Hepatocyte (in vitro differentiated cells): Measurements from ENCODE around the gene PLOD1. TPM values are rescaled to one million over a fixed set of nuclear protein-coding genes. Genes with fewer than 3 reads are reported as not detected.

ENCODE experiments used
- DNase-seq: peaks from one replicate; pipeline ENCODE4 v3.0.0-alpha.2; 2016; ENCODE audit warnings: low spot score
- H2AFZ ChIP-seq: fragments of 200-600 bp; sonication (generic); 2 replicates; pipeline ENCODE4 v1.6.0; 2016; ENCODE audit warnings: antibody characterized with exemption, mild to moderate bottlenecking
- H3K27ac ChIP-seq: fragments of 200-600 bp; sonication (generic); 2 replicates; pipeline ENCODE4 v1.5.1; 2016; ENCODE audit warnings: mild to moderate bottlenecking
- H3K27me3 ChIP-seq: fragments of 200-600 bp; sonication (generic); 2 replicates; pipeline ENCODE4 v1.6.1; 2016
- H3K36me3 ChIP-seq: fragments of 200-600 bp; sonication (generic); replicated peaks from 2 replicates; pipeline ENCODE4 v1.5.1; 2016; ENCODE audit warnings: low read depth; ENCODE audit not compliant: insufficient read depth
- H3K4me1 ChIP-seq: fragments of 200-600 bp; sonication (generic); 2 replicates; pipeline ENCODE4 v1.5.1; 2016; ENCODE audit warnings: mild to moderate bottlenecking, moderate library complexity; ENCODE audit not compliant: insufficient read depth
- H3K4me2 ChIP-seq: fragments of 200-600 bp; sonication (generic); 2 replicates; pipeline ENCODE4 v1.6.0; 2016
- H3K4me3 ChIP-seq: fragments of 200-600 bp; sonication (generic); 2 replicates; pipeline ENCODE4 v1.5.1; 2016; ENCODE audit warnings: mild to moderate bottlenecking
- H3K79me2 ChIP-seq: fragments of 200-600 bp; sonication (generic); 2 replicates; pipeline ENCODE4 v1.6.0; 2017; ENCODE audit warnings: mild to moderate bottlenecking
- H3K9me2 ChIP-seq: fragments of 200-600 bp; sonication (generic); replicated peaks from 2 replicates; pipeline ENCODE4 v1.6.0; 2017; ENCODE audit warnings: mild to moderate bottlenecking; ENCODE audit not compliant: insufficient read depth
- H3K9me3 ChIP-seq: fragments of 200-600 bp; sonication (generic); 2 replicates; pipeline ENCODE4 v1.5.1; 2016; ENCODE audit warnings: low read depth, mild to moderate bottlenecking
- H4K20me1 ChIP-seq: fragments of 200-600 bp; sonication (generic); 2 replicates; pipeline ENCODE4 v1.6.0; 2016; ENCODE audit warnings: mild to moderate bottlenecking; ENCODE audit not compliant: insufficient read depth, poor library complexity, severe bottlenecking
- EZH2 ChIP-seq: fragments of 200-600 bp; sonication (generic); IDR thresholded peaks from 2 replicates; pipeline ENCODE4 v1.6.1; 2016; ENCODE audit warnings: antibody characterized with exemption, mild to moderate bottlenecking, borderline replicate concordance
- EZH2phosphoT487 ChIP-seq: fragments of 200-600 bp; sonication (generic); IDR thresholded peaks from one replicate; pipeline ENCODE4 v1.6.1; 2018; ENCODE audit warnings: antibody characterized with exemption, mild to moderate bottlenecking, low read depth, moderate library complexity; ENCODE audit not compliant: unreplicated experiment, severe bottlenecking
- WGBS: methylation state at CpG from one replicate; pipeline ENCODE4 v1.1.6; 2016; ENCODE audit warnings: low lambda C conversion rate; ENCODE audit errors: missing lambda C conversion rate; 5-methylcytosine and 5-hydroxymethylcytosine counted together
- polyA plus RNA-seq: library from polyadenylated mRNA; unstranded; fragments of >200 nt; fragmentation: Nextera tagmentation; extraction: Ambion mirVana; gene quantifications from 2 replicates; pipeline ENCODE4 v1.2.1, GENCODE V29; 2016
- total RNA-seq: library from RNA; depleted of rRNA; stranded (reverse); fragments of >200 nt; gene quantifications from 2 replicates; pipeline ENCODE4 v1.2.3, GENCODE V29; 2014
- TF ChIP-seq, protein P1 (sequence below): fragments of 200-600 bp; sonication (generic); IDR thresholded peaks from 2 replicates; pipeline ENCODE4 v1.5.1; 2016; ENCODE audit warnings: antibody characterized with exemption, mild to moderate bottlenecking; ENCODE audit not compliant: poor library complexity

The PLOD1 gene
- total and polyA plus RNA-seq, 2 experiments from 2014 or later = 184 to 200 TPM

DNA sequence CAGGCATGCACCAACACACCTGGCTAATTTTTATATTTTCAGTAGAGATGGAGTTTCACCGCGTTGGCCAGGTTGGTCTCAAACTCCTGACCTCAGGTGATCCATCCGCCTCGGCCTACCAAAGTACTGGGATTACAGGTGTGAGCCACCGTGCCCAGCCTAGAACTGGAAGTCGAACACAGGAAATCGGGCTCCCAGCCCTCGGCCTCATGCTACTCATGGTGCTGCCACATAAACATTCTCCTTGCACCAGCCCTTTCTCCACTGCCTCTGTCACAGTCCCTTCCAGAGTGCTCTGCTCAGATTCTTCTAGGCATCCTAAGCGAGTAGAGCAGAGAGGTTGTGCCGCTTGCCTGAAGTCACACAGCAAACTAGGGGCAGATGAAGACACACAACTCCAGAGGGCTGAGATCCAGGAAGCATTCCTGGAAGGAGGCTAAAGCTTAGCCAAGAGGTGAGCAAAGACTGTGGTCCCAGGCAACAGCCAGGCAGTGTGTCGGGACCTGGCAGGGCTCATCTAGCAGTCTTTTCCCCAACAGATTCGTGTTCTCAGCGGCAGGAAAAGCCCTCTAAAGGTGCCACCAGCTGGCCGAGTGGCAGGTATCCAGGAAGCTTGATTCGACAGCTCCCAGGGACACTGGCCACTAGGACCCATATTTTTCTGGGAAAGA, 46.2 kb upstream of the PLOD1 start:
- Histone ChIP-seq H3K4me1 (no peaks in the 10 kb centered on the region), H3K36me3 (no peaks in the 10 kb centered on the region), H3K9me3 (no peaks in the 10 kb centered on the region), H3K27me3 (no peaks in the 10 kb centered on the region), H2AFZ (no peak overlapping the region), H3K4me3 (no peak overlapping the region), H3K4me2 (no peak overlapping the region), H3K79me2 (no peaks in the 10 kb centered on the region), H3K9me2 (no peaks in the 10 kb centered on the region), H4K20me1 (no peaks in the 10 kb centered on the region), H3K27ac (no peak overlapping the region)
- 88% methylated on average over 15 of the region's 15 CpGs for WGBS
- TF ChIP-seq, protein P1, sequence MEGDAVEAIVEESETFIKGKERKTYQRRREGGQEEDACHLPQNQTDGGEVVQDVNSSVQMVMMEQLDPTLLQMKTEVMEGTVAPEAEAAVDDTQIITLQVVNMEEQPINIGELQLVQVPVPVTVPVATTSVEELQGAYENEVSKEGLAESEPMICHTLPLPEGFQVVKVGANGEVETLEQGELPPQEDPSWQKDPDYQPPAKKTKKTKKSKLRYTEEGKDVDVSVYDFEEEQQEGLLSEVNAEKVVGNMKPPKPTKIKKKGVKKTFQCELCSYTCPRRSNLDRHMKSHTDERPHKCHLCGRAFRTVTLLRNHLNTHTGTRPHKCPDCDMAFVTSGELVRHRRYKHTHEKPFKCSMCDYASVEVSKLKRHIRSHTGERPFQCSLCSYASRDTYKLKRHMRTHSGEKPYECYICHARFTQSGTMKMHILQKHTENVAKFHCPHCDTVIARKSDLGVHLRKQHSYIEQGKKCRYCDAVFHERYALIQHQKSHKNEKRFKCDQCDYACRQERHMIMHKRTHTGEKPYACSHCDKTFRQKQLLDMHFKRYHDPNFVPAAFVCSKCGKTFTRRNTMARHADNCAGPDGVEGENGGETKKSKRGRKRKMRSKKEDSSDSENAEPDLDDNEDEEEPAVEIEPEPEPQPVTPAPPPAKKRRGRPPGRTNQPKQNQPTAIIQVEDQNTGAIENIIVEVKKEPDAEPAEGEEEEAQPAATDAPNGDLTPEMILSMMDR = no peak
- TF ChIP-seq EZH2phosphoT487 (no peak), EZH2 (no peak)
- no peak for DNase-seq

DNA sequence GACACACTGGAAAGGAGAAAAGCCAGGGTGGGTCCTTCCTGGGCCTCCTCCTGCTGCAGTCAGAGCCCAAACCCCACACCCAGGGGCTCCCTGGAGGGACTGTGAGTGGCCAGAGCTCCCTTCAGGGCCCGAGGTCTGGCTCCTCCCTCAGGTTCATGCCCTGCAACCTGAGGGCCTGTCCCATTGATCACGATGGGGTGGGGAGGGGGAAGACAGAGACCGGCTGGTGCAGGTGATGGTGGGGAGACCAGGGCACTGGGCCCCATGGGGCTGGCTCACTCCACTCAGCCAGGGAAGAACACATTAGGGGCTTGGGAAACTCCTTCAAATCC, 45.7 kb upstream of the PLOD1 start:
- WGBS = 45% methylated on average over 3 of the region's 3 CpGs

DNA sequence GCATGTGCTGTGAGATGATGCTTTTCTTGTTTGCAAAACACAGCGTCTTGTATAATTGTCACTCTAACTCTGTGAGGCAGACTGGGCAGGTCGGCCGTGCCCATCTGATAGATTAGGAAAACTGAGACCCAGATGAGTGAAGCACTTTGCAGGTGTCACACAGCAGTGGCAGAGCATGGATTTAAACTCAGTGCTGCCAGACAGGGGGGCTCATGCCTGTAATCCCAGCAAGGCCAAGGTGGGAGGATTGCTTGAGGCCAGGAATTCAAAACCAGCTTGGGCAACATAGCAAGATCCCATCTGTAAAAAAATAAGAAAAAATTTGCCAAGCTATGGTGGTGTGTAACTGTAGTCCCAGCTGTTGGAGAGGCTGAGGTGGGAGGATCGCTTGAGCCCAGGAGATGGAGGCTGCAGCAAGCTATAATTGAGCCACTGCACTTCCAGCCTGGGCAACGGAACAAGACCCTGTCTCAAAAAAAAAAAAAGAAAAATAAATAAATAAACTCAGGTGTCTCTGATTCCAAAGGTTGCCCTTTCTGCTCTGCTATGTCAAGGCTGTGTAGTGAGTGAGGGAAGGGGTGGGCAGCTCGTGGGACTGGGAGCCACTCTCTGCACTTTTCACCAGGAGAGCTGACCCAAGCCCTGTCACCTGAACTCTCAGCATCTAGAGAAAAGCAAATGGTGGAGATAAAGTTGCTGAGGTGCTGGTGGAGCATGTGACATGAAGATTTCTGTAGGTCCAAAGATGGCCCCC, 42.9 kb upstream of the PLOD1 start:
- WGBS = 79% methylated on average over 6 of the region's 6 CpGs
- Histone ChIP-seq H3K36me3 (no peaks in the 10 kb centered on the region), H3K4me2 (no peak overlapping the region), H3K4me1 (no peaks in the 10 kb centered on the region), H3K4me3 (no peak overlapping the region), H3K9me3 (no peaks in the 10 kb centered on the region), H3K9me2 (no peaks in the 10 kb centered on the region), H4K20me1 (no peaks in the 10 kb centered on the region), H3K27ac (no peak overlapping the region), H2AFZ (no peak overlapping the region), H3K79me2 (no peaks in the 10 kb centered on the region), H3K27me3 (no peaks in the 10 kb centered on the region)
- no peak for DNase-seq
- TF ChIP-seq, protein P1 = no peak

More for the DNA sequence above, 45.7 kb upstream of the PLOD1 start:
- Histone ChIP-seq H2AFZ (no peak overlapping the region), H3K9me2 (no peaks in the 10 kb centered on the region), H3K9me3 (no peaks in the 10 kb centered on the region), H3K79me2 (no peaks in the 10 kb centered on the region), H4K20me1 (no peaks in the 10 kb centered on the region), H3K27ac (no peak overlapping the region), H3K36me3 (no peaks in the 10 kb centered on the region), H3K4me2 (no peak overlapping the region), H3K4me1 (no peaks in the 10 kb centered on the region), H3K4me3 (no peak overlapping the region), H3K27me3 (no peaks in the 10 kb centered on the region)
- DNase-seq = no peak
- TF ChIP-seq EZH2 = no peak
- TF ChIP-seq EZH2phosphoT487 = no peak
- TF ChIP-seq, protein P1 = no peak
